ENCODE measurements around the gene MRPL17.

MRPL17 gene

DNA sequence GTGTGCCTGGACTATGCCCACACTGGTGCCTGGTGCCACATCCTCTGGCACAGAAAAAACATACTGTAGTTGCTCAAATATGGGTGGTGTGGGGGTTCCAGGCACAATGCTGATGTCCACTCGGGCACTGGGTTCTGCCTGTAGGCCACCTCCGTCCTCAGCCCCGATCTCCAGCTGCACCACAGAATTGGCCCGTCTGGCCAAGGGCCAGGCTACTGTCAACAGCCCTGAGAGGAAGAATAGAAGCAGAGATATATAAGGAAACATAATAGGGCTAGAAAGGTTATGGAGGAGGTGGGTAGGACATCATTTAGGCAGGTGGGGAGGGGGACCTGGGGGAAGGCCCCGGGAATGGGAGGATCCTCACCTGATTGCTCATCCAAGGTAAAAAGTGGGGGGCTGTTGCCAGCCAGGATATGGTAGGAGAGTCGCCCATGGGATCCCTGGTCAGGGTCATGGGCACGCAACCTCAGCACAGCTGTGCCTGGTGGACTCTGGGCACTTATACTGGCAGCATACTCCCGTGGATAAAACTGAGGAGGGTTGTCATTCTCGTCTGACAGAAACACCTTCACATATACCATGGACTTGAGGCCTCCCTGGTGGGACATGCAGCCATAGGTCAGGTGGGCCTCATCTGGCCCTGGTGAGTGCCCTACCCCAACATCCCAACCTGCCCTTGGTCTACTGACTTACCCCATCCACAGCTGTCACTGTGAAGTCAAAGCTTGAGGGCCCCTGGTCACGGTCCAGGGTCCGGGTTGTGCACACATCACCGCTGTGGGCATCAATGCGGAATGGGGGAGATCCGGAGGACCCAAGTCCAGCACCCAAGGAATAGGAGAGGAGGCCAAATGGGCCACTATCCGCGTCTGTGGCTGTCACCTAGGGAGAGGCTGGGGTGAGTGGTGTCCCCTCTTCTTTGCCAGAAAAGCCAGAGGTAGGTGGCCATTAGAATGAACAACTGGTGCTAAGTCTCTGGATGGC lies 49.4 kb downstream of the MRPL17 start:
- H3K27me3 ChIP-seq = no peaks in the 10 kb centered on the region
- no peaks in the 10 kb centered on the region for H3K36me3 ChIP-seq
- no peaks in the 10 kb centered on the region for H3K9me3 ChIP-seq
- TF ChIP-seq, protein P1, sequence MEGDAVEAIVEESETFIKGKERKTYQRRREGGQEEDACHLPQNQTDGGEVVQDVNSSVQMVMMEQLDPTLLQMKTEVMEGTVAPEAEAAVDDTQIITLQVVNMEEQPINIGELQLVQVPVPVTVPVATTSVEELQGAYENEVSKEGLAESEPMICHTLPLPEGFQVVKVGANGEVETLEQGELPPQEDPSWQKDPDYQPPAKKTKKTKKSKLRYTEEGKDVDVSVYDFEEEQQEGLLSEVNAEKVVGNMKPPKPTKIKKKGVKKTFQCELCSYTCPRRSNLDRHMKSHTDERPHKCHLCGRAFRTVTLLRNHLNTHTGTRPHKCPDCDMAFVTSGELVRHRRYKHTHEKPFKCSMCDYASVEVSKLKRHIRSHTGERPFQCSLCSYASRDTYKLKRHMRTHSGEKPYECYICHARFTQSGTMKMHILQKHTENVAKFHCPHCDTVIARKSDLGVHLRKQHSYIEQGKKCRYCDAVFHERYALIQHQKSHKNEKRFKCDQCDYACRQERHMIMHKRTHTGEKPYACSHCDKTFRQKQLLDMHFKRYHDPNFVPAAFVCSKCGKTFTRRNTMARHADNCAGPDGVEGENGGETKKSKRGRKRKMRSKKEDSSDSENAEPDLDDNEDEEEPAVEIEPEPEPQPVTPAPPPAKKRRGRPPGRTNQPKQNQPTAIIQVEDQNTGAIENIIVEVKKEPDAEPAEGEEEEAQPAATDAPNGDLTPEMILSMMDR (IDR thresholded peaks at IDR 0.05) = no peak
- no peak overlapping the region for H3K4me3 ChIP-seq (ENCODE audit: low read depth in 1 of 2, low read length in 1 of 2)
- peaks cover 17% of the 10 kb centered on the region in 2 experiments for H3K4me1 ChIP-seq (ENCODE audit: control insufficient read depth in 1 of 2, insufficient read depth in 1 of 2, low read depth in 1 of 2, low read length in 1 of 2)
- no peak overlapping the region for H3K27ac ChIP-seq

DNA sequence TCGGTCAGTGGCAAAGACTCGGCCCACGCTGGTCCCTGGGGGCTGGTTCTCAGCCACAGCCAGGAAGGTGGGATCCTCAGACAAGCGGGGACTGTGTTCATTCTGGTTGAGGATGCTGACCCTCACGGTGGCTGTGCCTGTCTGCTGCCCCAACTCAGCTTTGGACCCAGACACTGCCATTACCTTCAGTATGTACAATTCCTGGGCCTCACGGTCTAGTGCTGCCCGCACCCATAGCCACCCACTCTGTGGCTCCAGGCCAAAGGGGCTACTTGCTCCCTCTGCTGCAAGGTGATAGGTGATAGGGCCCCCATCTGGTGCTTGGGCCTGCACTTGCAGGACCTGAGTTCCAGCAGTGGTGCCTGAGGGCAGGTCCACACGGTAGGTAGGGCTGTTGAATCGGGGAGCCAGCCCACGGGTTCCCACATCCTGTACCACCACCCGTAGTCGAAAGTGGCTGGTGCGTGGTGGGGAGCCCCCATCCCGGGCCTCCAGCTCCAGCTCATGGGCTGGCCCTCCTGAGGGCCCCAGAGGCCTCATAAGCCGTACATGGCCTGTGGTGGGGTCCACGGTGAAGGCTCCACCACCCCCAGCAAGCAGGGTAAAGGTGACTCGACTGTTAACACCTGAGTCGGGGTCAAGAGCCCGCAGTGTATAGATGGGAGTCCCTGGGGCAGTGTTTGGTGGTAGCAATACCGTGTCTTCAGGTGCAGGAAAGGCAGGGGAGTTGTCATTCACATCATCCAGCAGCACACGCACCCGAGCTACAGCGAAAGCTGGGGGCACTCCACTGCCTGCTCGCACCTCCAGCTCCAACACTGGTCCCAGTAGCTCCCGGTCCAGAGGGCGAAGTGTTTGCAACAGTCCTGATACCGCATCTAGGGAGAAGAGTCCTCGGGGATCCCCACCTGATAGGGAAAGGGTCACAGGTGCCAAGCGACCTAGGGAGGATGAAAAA lies 50.7 kb downstream of the MRPL17 start:
- Histone ChIP-seq H3K36me3 (no peaks in the 10 kb centered on the region), H3K27me3 (no peaks in the 10 kb centered on the region), H3K4me3 (ENCODE audit: low read depth in 1 of 2, low read length in 1 of 2) (no peak overlapping the region), H3K9me3 (no peaks in the 10 kb centered on the region), H3K4me1 (ENCODE audit: control insufficient read depth in 1 of 2, insufficient read depth in 1 of 2, low read depth in 1 of 2, low read length in 1 of 2) (peaks cover 17% of the 10 kb centered on the region in 2 experiments), H3K27ac (no peak overlapping the region)
- TF ChIP-seq, protein P1 (IDR thresholded peaks at IDR 0.05) = no peak

DNA sequence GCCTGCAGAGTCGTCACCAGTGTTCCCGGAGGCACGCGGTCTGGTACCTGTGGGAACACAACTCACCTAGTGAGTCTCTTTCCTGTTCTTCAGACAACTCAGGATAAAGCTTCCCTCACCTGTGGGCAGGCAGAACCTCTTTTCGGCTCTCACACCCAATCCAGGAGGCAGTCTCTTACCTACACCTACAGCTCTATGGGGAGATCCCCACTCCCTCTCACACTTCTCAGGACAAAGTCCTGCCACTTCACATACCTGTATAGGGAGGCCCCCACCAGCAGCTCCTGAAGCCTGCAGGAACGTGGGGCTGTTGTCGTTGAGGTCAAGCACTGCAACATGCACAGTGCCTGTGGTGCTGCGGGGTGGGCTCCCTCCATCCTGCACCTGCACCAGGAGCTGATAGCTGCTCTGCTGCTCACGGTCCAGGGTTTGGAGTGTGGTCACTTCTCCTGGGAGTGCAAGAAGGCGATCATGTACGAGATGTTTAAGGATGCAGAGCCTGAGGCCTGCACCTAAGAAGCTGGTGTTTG lies 51.7 kb downstream of the MRPL17 start:
- Histone ChIP-seq H3K4me3 (ENCODE audit: low read depth in 1 of 2, low read length in 1 of 2) (no peak overlapping the region), H3K36me3 (no peaks in the 10 kb centered on the region), H3K27me3 (no peaks in the 10 kb centered on the region), H3K27ac (no peak overlapping the region), H3K4me1 (ENCODE audit: control insufficient read depth in 1 of 2, insufficient read depth in 1 of 2, low read depth in 1 of 2, low read length in 1 of 2) (peaks cover 17% of the 10 kb centered on the region in 2 experiments), H3K9me3 (no peaks in the 10 kb centered on the region)
- TF ChIP-seq, protein P1 (IDR thresholded peaks at IDR 0.05) = no peak

DNA sequence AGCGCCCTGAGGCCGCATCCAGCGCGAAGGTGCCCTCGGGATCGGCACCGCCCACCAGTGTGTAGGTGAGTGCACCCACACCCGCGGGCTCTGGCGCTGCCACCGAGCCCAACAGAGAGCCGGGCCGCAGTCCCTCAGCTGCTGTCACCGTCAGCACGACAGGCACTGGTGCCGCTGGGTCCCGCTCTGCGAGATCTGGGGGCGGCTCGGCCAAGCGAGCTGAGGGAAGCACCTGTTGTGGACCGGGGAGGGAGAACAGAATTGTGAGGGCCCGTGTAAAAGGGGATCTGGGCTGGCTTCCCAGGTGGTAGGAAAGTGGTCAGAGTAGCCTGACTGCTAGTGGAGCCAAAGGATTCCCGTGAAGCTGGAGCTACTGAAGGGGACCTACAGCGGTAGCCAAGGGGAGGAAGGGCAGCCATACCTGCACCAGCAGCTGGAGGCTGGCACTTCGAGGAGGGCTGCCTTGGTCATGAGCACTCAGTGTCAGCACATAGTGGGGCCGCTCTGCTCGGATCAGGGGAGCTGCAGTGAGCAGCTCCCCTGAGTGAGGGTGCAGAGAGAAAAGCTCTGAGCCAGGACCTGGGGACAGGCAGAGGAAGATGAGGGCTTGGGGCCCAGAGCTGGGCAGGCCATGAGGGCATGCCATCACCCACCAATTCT lies 52.4 kb downstream of the MRPL17 start:
- Histone ChIP-seq H3K27me3 (no peaks in the 10 kb centered on the region), H3K9me3 (no peaks in the 10 kb centered on the region), H3K4me1 (ENCODE audit: control insufficient read depth in 1 of 2, insufficient read depth in 1 of 2, low read depth in 1 of 2, low read length in 1 of 2) (peaks cover 11% of the 10 kb centered on the region in 2 experiments), H3K4me3 (ENCODE audit: low read depth in 1 of 2, low read length in 1 of 2) (no peak overlapping the region), H3K36me3 (no peaks in the 10 kb centered on the region), H3K27ac (no peak overlapping the region)
- TF ChIP-seq, protein P1 (IDR thresholded peaks at IDR 0.05) = no peak

All from neutrophil (primary cell).